HCT116 (cell line): ENCODE measurements around the gene CLDN15. TPM values are rescaled to one million over a fixed set of nuclear protein-coding genes. Genes with fewer than 3 reads are reported as not detected.

Source experiments
- ATAC-seq: fragments of 200-7000 bp; cut with Tn5 transposase; 2 replicates; pipeline ENCODE4 v1.9.1; 2020; ENCODE audit warnings: mild to moderate bottlenecking, moderate library complexity
- BruUV-seq: library from RNA; stranded (reverse); fragments of 400-500 nt; replicated peaks from 2 replicates; lab custom pipeline; 2021; lab: Mats Ljungman, UMichigan
- CTCF ChIA-PET: fragments of 300-600 bp; sonication (Branson Sonifier 250); formaldehyde crosslinking; loops from one replicate; lab custom pipeline; 2021; ENCODE audit warnings: antibody characterized with exemption; lab: Charles Lee
- POLR2A ChIA-PET: fragments of 300-600, 350-600 bp; sonication (Branson Sonifier 250); formaldehyde crosslinking; loops from one replicate; lab custom pipeline; 2021; ENCODE audit warnings: antibody characterized with exemption; lab: Charles Lee
- RAD21 ChIA-PET, 2 experiments: fragments of 300-600 bp; sonication (Branson Sonifier 250); formaldehyde crosslinking; loops; one replicate each; lab custom pipeline; 2023; ENCODE audit warnings: low total read pairs in 2 of 2; ENCODE audit not compliant: uncharacterized antibody in 2 of 2, unreplicated experiment in 2 of 2, low non-redundant PET in 1 of 2; lab: Charles Lee
- DNase-seq: peaks from one replicate; pipeline ENCODE4 v3.0.0-alpha.2; 2010; ENCODE audit warnings: low read depth, low spot score
- H2AFZ ChIP-seq: fragments of 200-600 bp; shearing (Covaris generic), sonication (generic); 2 replicates; pipeline ENCODE4 v1.6.1; 2017; ENCODE audit warnings: low read depth, mixed run types, mixed read lengths, antibody characterized with exemption, low read length; ENCODE audit not compliant: poor library complexity, severe bottlenecking
- H3K27ac ChIP-seq: 2 replicates; pipeline ENCODE4 v1.5.1; 2012; ENCODE audit warnings: low read depth, low read length
- H3K27me3 ChIP-seq: fragments of 200-600 bp; sonication (generic); 2 replicates; pipeline ENCODE4 v1.6.1; 2016; ENCODE audit warnings: mixed run types, low read length, mixed read lengths; ENCODE audit not compliant: insufficient read depth
- H3K36me3 ChIP-seq, 2 experiments: fragments of 200-500 bp in 1 of 2; fragments of 200-600 bp in 1 of 2; sonication (Bioruptor generic) in 1 of 2; sonication (generic) in 1 of 2; 2 replicates each; pipeline versions ENCODE4 v1.5.1 to v1.6.1; 2014 to 2016; ENCODE audit warnings: low read length in 2 of 2, inconsistent platforms in 1 of 2, mixed read lengths in 1 of 2, mixed run types in 1 of 2; ENCODE audit not compliant: insufficient read depth in 2 of 2, control insufficient read depth in 1 of 2
- H3K4me1 ChIP-seq, 2 experiments: fragments of 200-600 bp in 1 of 2; sonication (generic) in 1 of 2; 2 replicates each; pipeline versions ENCODE4 v1.5.1 to v1.6.1; 2012 to 2017; ENCODE audit warnings: low read length in 2 of 2, inconsistent platforms in 1 of 2, mild to moderate bottlenecking in 1 of 2, mixed read lengths in 1 of 2, mixed run types in 1 of 2, moderate library complexity in 1 of 2; ENCODE audit not compliant: insufficient read depth in 2 of 2, control insufficient read depth in 1 of 2
- H3K4me2 ChIP-seq: fragments of 200-600 bp; sonication (generic); 2 replicates; pipeline ENCODE4 v1.6.1; 2017; ENCODE audit warnings: mixed run types, low read length, mixed read lengths
- H3K4me3 ChIP-seq, 2 experiments: fragments of 200-600 bp in 1 of 2; sonication (generic) in 1 of 2; replicated peaks in 1 of 2; 2 replicates each; pipeline ENCODE4 v1.5.1; 2011 to 2016; ENCODE audit warnings: low read length in 2 of 2, control low read depth in 1 of 2, low read depth in 1 of 2, mild to moderate bottlenecking in 1 of 2, mixed read lengths in 1 of 2, mixed run types in 1 of 2
- H3K79me2 ChIP-seq: fragments of 200-600 bp; sonication (generic); 2 replicates; pipeline ENCODE4 v1.6.1; 2017; ENCODE audit warnings: mild to moderate bottlenecking, mixed run types, low read length, moderate library complexity, mixed read lengths; ENCODE audit not compliant: insufficient read depth
- H3K9ac ChIP-seq: fragments of 200-600 bp; sonication (generic); 2 replicates; pipeline ENCODE4 v1.6.1; 2016; ENCODE audit warnings: low read length, mixed read lengths
- H3K9me2 ChIP-seq: fragments of 200-600 bp; sonication (generic), shearing (Covaris generic); 2 replicates; pipeline ENCODE4 v1.6.1; 2017; ENCODE audit warnings: mixed run types, mild to moderate bottlenecking, moderate library complexity; ENCODE audit not compliant: insufficient read depth
- H3K9me3 ChIP-seq, 2 experiments: fragments of 200-500 bp in 1 of 2; fragments of 200-600 bp in 1 of 2; sonication (Bioruptor generic) in 1 of 2; sonication (generic) in 1 of 2; 2 replicates each; pipeline ENCODE4 v1.6.1; 2014 to 2017; ENCODE audit warnings: low read length in 2 of 2, mixed read lengths in 2 of 2, inconsistent platforms in 1 of 2, low read depth in 1 of 2, mild to moderate bottlenecking in 1 of 2, mixed run types in 1 of 2, moderate library complexity in 1 of 2; ENCODE audit not compliant: control insufficient read depth in 1 of 2, insufficient read depth in 1 of 2
- H4K20me1 ChIP-seq: fragments of 200-600 bp; sonication (generic), shearing (Covaris generic); 2 replicates; pipeline ENCODE4 v1.6.1; 2017; ENCODE audit warnings: mixed run types, mild to moderate bottlenecking, moderate library complexity; ENCODE audit not compliant: insufficient read depth
- ATF3 ChIP-seq: IDR thresholded peaks from 2 replicates; pipeline ENCODE4 v1.6.1; 2012
- CBX3 ChIP-seq: IDR thresholded peaks from 2 replicates; pipeline ENCODE4 v1.6.1; 2012; ENCODE audit warnings: low read depth
- CEBPB ChIP-seq: IDR thresholded peaks from 2 replicates; pipeline ENCODE4 v1.6.1; 2012; ENCODE audit warnings: low read depth
- CTCF ChIP-seq, 3 experiments: fragments of 200-600 bp in 1 of 3; sonication (generic) in 1 of 3; IDR thresholded peaks in 2 of 3; conservative IDR thresholded peaks in 1 of 3; 2 replicates each; pipeline ENCODE4 v1.5.1; 2012 to 2017; ENCODE audit warnings: low read depth in 2 of 3, low read length in 2 of 3, antibody characterized with exemption in 1 of 3, borderline replicate concordance in 1 of 3, control low read depth in 1 of 3, mild to moderate bottlenecking in 1 of 3, mixed read lengths in 1 of 3, mixed run types in 1 of 3, moderate library complexity in 1 of 3; ENCODE audit not compliant: insufficient read depth in 1 of 3
- EGR1 ChIP-seq: IDR thresholded peaks from 2 replicates; pipeline ENCODE4 v1.6.1; 2012; ENCODE audit warnings: low read depth
- ELF1 ChIP-seq: IDR thresholded peaks from 2 replicates; pipeline ENCODE4 v1.6.1; 2012; ENCODE audit warnings: low read depth, borderline replicate concordance
- EZH2 ChIP-seq: fragments of 200-600 bp; sonication (generic); IDR thresholded peaks from 2 replicates; pipeline ENCODE4 v1.6.1; 2017; ENCODE audit warnings: antibody characterized with exemption, mixed run types
- EZH2phosphoT487 ChIP-seq: fragments of 200-600 bp; IDR thresholded peaks from 2 replicates; pipeline ENCODE4 v1.6.1; 2018; ENCODE audit warnings: antibody characterized with exemption, borderline replicate concordance
- FOSL1 ChIP-seq: IDR thresholded peaks from 2 replicates; pipeline ENCODE4 v1.6.1; 2012; ENCODE audit warnings: low read depth
- JUND ChIP-seq: IDR thresholded peaks from 2 replicates; pipeline ENCODE4 v1.6.1; 2012
- MAX ChIP-seq: IDR thresholded peaks from 2 replicates; pipeline ENCODE4 v1.6.1; 2012
- RAD21 ChIP-seq: IDR thresholded peaks from 2 replicates; pipeline ENCODE4 v1.6.1; 2012; ENCODE audit warnings: low read depth, mild to moderate bottlenecking
- SIN3A ChIP-seq: IDR thresholded peaks from 2 replicates; pipeline ENCODE4 v1.6.1; 2012; ENCODE audit warnings: low read depth
- YY1 ChIP-seq: IDR thresholded peaks from 2 replicates; pipeline ENCODE4 v1.6.1; 2011; ENCODE audit warnings: low read length, low read depth, moderate library complexity, mild to moderate bottlenecking; ENCODE audit not compliant: insufficient replicate concordance; ENCODE audit errors: extremely low read depth
- ZFX ChIP-seq: fragments of 450-650 bp; IDR thresholded peaks from 2 replicates; pipeline ENCODE4 v1.6.1; 2017
- intact Hi-C: fragments of 100-400 bp; cut with micrococcal nuclease; formaldehyde crosslinking; loops from 2 replicates; pipeline ENCODE4 v1.10.0; 2022
- total RNA-seq: library from RNA; stranded (reverse); gene quantifications from one replicate; pipeline ENCODE4 v1.2.1, GENCODE V29; 2021; ENCODE audit not compliant: unreplicated experiment

The CLDN15 gene
- total RNA-seq, 1 experiment from 2014 or later, result 16.9 TPM

GRCh38 chr7:101239951-101240220 lies 2.3 kb upstream of the CLDN15 start (continued):
- TF ChIP-seq FOSL1 (no peak), CEBPB (no peak), ZFX (no peak), JUND (no peak), ATF3 (no peak), ELF1 (no peak), MAX (no peak), EZH2 (no peak), CBX3 (no peak), YY1 (no peak)

- Histone ChIP-seq H3K27me3 (no peaks in the 10 kb centered on the region), H3K4me2 (no peak overlapping the region), H4K20me1 (no peaks in the 10 kb centered on the region), H3K4me1 (peaks cover 7 to 10% of the 10 kb centered on the region in 2 experiments), H3K79me2 (peaks cover 27% of the 10 kb centered on the region), H3K9me2 (no peaks in the 10 kb centered on the region), H3K4me3 (no peak overlapping the region), H2AFZ (no peak overlapping the region), H3K9ac (no peak overlapping the region), H3K27ac (no peak overlapping the region), H3K36me3 (peaks cover 5 to 9% of the 10 kb centered on the region in 2 experiments; a peak in 1 of 4 replicates), H3K9me3 (no peaks in the 10 kb centered on the region)
- DNase-seq, result no peak
- TF ChIP-seq ZFX (no peak), EZH2phosphoT487 (no peak), CTCF (IDR thresholded peaks at IDR 0.05 in 2 of 3, conservative IDR thresholded peaks at IDR 0.05 in 1 of 3; ENCODE audit: borderline replicate concordance in 1 of 3, insufficient read depth in 1 of 3, low read depth in 2 of 3, low read length in 2 of 3) (no peak), EGR1 (no peak), FOSL1 (no peak), SIN3A (no peak), RAD21 (no peak)
- intact Hi-C loops, result no loop called here
- POLR2A ChIA-PET, result no interaction called here
- CTCF ChIA-PET, result no interaction called here
- ATAC-seq, result no peak
- RAD21 ChIA-PET, result no interaction called here
- no TSS peak for BruUV-seq
These were observed 1.8 kb upstream of the CLDN15 start for GRCh38 chr7:101239191-101239950.
